T-helper 1 cell treated with Interleukin-12 subunit alpha and Interleukin-12 subunit beta and Interleukin-4 antibody, amounts not matched to agents 30 μg/mL and 1 μg/mL, for 36 hours (primary cell): Measurements from ENCODE around the gene MYH7B.

ENCODE experiments used
- H3K27ac Mint-ChIP-seq: one replicate; pipeline ENCODE4 v1.8.0; 2021; ENCODE audit warnings: mild to moderate bottlenecking, mixed read lengths
- H3K27me3 Mint-ChIP-seq: one replicate; pipeline ENCODE4 v1.8.0; 2021; ENCODE audit warnings: low read depth, mixed read lengths
- H3K36me3 Mint-ChIP-seq: one replicate; pipeline ENCODE4 v1.8.0; 2021; ENCODE audit warnings: low read depth, mixed read lengths
- H3K4me1 Mint-ChIP-seq: one replicate; pipeline ENCODE4 v1.8.0; 2021; ENCODE audit warnings: low read depth, mixed read lengths
- H3K4me3 Mint-ChIP-seq: one replicate; pipeline ENCODE4 v1.8.0; 2021; ENCODE audit warnings: mild to moderate bottlenecking, moderate library complexity, mixed read lengths
- H3K9me3 Mint-ChIP-seq: one replicate; pipeline ENCODE4 v1.8.0; 2021; ENCODE audit warnings: mixed read lengths

MYH7B gene

DNA sequence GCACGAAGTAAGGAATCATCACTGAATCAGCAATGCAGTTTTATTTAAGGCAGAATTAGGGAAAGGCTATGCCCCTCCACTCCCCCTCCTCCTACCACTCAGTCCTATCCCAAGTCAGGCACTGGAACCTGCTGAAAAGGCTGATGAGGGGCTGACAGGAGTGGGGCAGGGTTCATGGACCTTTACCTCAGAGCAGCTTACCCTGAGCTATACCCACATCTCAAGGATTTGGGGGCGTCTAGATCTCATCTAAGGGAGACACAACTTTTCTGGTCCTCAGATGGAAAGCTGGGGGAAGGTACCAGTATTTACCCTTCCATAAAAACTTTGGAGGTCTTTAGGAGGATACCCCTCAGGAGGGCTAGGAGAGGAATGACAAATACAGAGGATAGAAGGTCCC lies 27.3 kb upstream of the MYH7B start:
- Mint-ChIP-seq H3K27ac (no peak overlapping the region), H3K4me3 (no peak overlapping the region), H3K4me1 (peaks cover 12% of the 10 kb centered on the region), H3K9me3 (no peaks in the 10 kb centered on the region), H3K27me3 (no peaks in the 10 kb centered on the region), H3K36me3 (peaks cover 59% of the 10 kb centered on the region)

DNA sequence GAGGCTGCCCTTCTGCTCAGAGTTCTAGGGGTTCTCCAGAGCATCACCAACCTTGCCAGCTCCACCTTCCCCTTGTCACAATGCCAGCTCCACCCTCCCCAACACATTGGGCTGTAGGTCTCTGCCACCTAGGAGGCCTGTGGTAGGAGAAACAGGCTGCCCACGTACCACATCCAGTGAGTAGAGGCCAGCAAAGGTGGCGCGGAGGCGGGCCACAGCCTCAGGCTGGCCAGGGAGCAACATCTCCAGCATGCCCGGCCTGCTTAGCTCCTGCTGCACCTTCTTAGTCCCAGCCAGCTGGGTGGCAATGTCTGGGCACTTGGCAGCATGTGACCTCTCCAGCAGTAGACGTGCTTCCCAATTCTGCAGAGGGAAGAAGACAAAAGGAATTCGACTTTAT lies 23.9 kb upstream of the MYH7B start:
- no peaks in the 10 kb centered on the region for H3K9me3 Mint-ChIP-seq
- H3K36me3 Mint-ChIP-seq, result peaks cover 52% of the 10 kb centered on the region
- H3K4me1 Mint-ChIP-seq, result no peaks in the 10 kb centered on the region
- no peak overlapping the region for H3K27ac Mint-ChIP-seq
- no peaks in the 10 kb centered on the region for H3K27me3 Mint-ChIP-seq
- no peak overlapping the region for H3K4me3 Mint-ChIP-seq

DNA sequence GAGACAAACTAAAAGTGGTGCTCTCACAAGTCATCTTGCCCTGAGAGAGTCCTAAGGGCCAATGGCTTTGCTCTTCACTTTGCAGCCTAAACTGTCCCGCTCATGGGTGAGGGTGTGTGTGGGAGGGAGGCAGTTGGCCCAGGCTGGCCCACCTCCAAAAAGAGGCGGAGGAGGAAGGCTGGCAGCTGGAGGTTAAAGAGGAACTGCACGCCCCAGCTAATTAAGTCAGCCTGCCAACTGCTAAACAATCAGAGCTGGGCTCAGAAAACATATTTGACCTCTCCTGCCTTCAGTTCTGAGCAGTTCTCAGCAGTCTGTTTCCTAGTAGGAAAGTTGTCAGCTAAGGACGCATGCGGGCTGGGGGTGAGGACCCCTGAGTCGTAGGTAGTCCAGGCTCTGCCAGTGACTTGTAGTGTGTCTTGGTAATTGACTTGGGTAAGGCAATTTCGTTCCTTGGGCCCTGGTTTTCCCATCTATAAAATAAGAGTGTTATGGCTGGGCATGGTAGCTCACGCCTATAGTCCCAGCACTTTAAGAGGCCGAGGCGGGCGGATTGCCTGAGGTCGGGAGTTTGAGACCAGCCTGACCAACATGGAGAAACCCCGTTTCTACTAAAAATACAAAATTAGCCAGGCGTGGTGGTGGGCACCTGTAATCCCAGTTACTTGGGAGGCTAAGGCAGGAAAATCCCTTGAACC lies 17.1 kb upstream of the MYH7B start:
- Mint-ChIP-seq H3K4me1 (peaks cover 2% of the 10 kb centered on the region), H3K27ac (no peak overlapping the region), H3K27me3 (no peaks in the 10 kb centered on the region), H3K9me3 (no peaks in the 10 kb centered on the region), H3K4me3 (no peak overlapping the region), H3K36me3 (peaks cover 40% of the 10 kb centered on the region)

- Mint-ChIP-seq H3K27ac (no peak overlapping the region), H3K4me3 (no peak overlapping the region), H3K4me1 (peaks cover 2% of the 10 kb centered on the region), H3K36me3 (peaks cover 40% of the 10 kb centered on the region), H3K9me3 (no peaks in the 10 kb centered on the region), H3K27me3 (no peaks in the 10 kb centered on the region)
These were observed 15.6 kb upstream of the MYH7B start for GRCh38 chr20:34940081-34940481.

DNA sequence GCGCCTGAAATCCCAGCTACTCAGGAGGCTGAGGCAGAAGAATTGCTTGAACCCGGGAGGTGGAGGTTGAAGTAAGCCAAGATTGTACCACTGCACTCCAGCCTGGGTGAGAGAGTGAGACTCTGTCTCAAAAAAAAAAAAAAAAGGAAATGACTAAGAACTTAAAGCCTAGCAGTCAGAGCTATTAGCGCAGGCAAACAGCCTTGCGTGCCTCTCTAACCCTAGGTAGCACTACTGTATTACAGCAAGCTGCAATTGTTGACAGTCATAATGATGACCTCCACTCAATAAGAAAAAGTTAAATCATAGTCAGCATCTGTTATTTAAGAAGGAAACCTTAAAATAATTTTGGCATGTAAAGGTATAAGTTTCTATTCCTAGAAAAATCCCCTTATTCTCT lies 14.4 kb upstream of the MYH7B start:
- Mint-ChIP-seq H3K36me3 (peaks cover 39% of the 10 kb centered on the region), H3K4me3 (no peak overlapping the region), H3K4me1 (peaks cover 2% of the 10 kb centered on the region), H3K27me3 (no peaks in the 10 kb centered on the region), H3K9me3 (no peaks in the 10 kb centered on the region), H3K27ac (no peak overlapping the region)

- Mint-ChIP-seq H3K4me3 (no peak overlapping the region), H3K27me3 (no peaks in the 10 kb centered on the region), H3K9me3 (no peaks in the 10 kb centered on the region), H3K36me3 (peaks cover 31% of the 10 kb centered on the region), H3K27ac (no peak overlapping the region), H3K4me1 (peaks cover 2% of the 10 kb centered on the region)
These were observed 13.4 kb upstream of the MYH7B start for GRCh38 chr20:34942301-34942700.

GRCh38 chr20:34943808-34944567 lies 11.7 kb upstream of the MYH7B start:
- no peaks in the 10 kb centered on the region for H3K9me3 Mint-ChIP-seq
- no peak overlapping the region for H3K27ac Mint-ChIP-seq
- peaks cover 29% of the 10 kb centered on the region for H3K36me3 Mint-ChIP-seq
- no peak overlapping the region for H3K4me3 Mint-ChIP-seq
- H3K27me3 Mint-ChIP-seq, result no peaks in the 10 kb centered on the region
- peaks cover 2% of the 10 kb centered on the region for H3K4me1 Mint-ChIP-seq

DNA sequence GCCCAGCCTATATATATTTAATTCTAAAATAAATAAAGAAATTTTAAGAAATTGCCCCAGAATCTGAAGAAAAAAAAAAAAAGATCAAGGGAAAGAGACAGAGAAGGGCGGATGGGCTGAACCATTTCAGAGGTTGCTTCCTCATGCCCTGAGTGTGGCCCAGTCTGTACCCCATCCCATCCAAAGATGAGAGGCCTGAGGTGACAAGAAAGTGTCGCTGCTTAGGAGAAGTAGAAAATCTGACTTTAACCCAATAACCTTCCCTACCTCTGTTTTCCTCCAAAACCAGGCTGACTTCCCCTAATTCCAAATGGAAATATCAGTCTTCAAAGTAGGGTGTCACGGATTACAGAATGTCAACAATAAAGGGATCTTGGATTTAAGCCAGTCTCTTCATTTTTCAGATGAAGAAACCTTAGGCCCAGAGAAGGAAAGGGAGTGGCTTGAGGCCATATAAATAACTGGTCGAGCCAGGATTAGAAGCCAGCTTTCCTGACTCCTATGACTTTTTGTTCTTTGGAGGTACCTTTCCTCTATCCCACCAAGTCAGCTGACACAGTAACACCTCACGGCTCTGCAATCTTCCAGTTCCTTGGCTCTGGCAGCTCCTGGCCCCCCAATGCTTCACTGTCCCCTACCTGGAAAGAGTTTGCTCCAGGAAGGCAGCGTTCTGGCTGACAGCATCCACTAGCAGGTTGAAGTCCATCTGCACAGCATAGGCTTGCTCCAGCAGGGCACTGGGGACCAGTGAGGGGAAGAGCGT lies 10.2 kb upstream of the MYH7B start:
- no peaks in the 10 kb centered on the region for H3K9me3 Mint-ChIP-seq
- H3K4me1 Mint-ChIP-seq, result peaks cover 2% of the 10 kb centered on the region
- H3K4me3 Mint-ChIP-seq, result no peak overlapping the region
- no peaks in the 10 kb centered on the region for H3K27me3 Mint-ChIP-seq
- peaks cover 33% of the 10 kb centered on the region for H3K36me3 Mint-ChIP-seq
- H3K27ac Mint-ChIP-seq, result no peak overlapping the region

GRCh38 chr20:34946661-34947060 lies 9.0 kb upstream of the MYH7B start:
- H3K4me1 Mint-ChIP-seq, result no peaks in the 10 kb centered on the region
- no peaks in the 10 kb centered on the region for H3K9me3 Mint-ChIP-seq
- H3K4me3 Mint-ChIP-seq, result no peak overlapping the region
- H3K36me3 Mint-ChIP-seq, result peaks cover 27% of the 10 kb centered on the region
- H3K27me3 Mint-ChIP-seq, result no peaks in the 10 kb centered on the region
- no peak overlapping the region for H3K27ac Mint-ChIP-seq

- H3K4me1 Mint-ChIP-seq, result no peaks in the 10 kb centered on the region
- peaks cover 24% of the 10 kb centered on the region for H3K36me3 Mint-ChIP-seq
- H3K9me3 Mint-ChIP-seq, result no peaks in the 10 kb centered on the region
- H3K27ac Mint-ChIP-seq, result no peak overlapping the region
- no peaks in the 10 kb centered on the region for H3K27me3 Mint-ChIP-seq
- no peak overlapping the region for H3K4me3 Mint-ChIP-seq
These were observed 8.3 kb upstream of the MYH7B start for GRCh38 chr20:34947336-34947735.

- Mint-ChIP-seq H3K27me3 (no peaks in the 10 kb centered on the region), H3K27ac (no peak overlapping the region), H3K4me3 (no peak overlapping the region), H3K4me1 (no peaks in the 10 kb centered on the region), H3K36me3 (peaks cover 20% of the 10 kb centered on the region), H3K9me3 (no peaks in the 10 kb centered on the region)
These were observed 7.6 kb upstream of the MYH7B start for GRCh38 chr20:34948030-34948429.

DNA sequence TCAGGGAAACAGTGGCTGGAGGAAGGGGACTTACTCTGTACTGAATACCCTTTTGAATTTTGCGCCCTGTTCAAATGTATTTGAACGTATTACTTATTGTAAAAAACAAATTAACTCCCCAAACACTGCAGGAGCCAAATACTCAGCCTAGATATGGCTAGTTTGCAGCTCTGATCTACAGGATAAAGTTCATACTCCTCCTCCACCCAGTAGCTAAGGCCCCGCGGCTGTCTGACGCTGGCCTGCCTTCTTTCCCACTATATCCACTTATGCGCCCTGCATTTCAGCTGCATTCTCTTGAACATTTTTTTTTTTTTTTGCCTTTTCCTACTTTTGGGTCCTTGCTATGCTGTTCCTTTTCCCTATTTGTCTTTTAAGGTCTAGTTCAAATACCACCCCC lies 6.5 kb upstream of the MYH7B start:
- no peak overlapping the region for H3K4me3 Mint-ChIP-seq
- peaks cover 15% of the 10 kb centered on the region for H3K36me3 Mint-ChIP-seq
- no peak overlapping the region for H3K27ac Mint-ChIP-seq
- H3K9me3 Mint-ChIP-seq, result no peaks in the 10 kb centered on the region
- no peaks in the 10 kb centered on the region for H3K4me1 Mint-ChIP-seq
- no peaks in the 10 kb centered on the region for H3K27me3 Mint-ChIP-seq

GRCh38 chr20:34951252-34951651 lies 4.4 kb upstream of the MYH7B start:
- Mint-ChIP-seq H3K9me3 (no peaks in the 10 kb centered on the region), H3K36me3 (peaks cover 15% of the 10 kb centered on the region), H3K27me3 (no peaks in the 10 kb centered on the region), H3K27ac (no peak overlapping the region), H3K4me1 (peaks cover 12% of the 10 kb centered on the region), H3K4me3 (no peak overlapping the region)

- no peak overlapping the region for H3K4me3 Mint-ChIP-seq
- H3K27me3 Mint-ChIP-seq, result no peaks in the 10 kb centered on the region
- peaks cover 12% of the 10 kb centered on the region for H3K4me1 Mint-ChIP-seq
- no peaks in the 10 kb centered on the region for H3K9me3 Mint-ChIP-seq
- H3K36me3 Mint-ChIP-seq, result peaks cover 15% of the 10 kb centered on the region
- H3K27ac Mint-ChIP-seq, result no peak overlapping the region
These were observed 4.0 kb upstream of the MYH7B start for GRCh38 chr20:34951652-34952051.

GRCh38 chr20:34952671-34953070 lies 3.0 kb upstream of the MYH7B start:
- Mint-ChIP-seq H3K9me3 (no peaks in the 10 kb centered on the region), H3K27ac (no peak overlapping the region), H3K4me1 (peaks cover 12% of the 10 kb centered on the region), H3K4me3 (no peak overlapping the region), H3K36me3 (peaks cover 15% of the 10 kb centered on the region), H3K27me3 (no peaks in the 10 kb centered on the region)
